Smooth muscle cell (in vitro differentiated cells): ENCODE measurements around the gene NELFA. TPM values are rescaled to one million over a fixed set of nuclear protein-coding genes. Genes with fewer than 3 reads are reported as not detected.

Source experiments
- DNase-seq: peaks from one replicate; lab custom pipeline; 2025; ENCODE audit not compliant: unreplicated experiment; lab: John Stamatoyannopoulos, UW
- H2AFZ ChIP-seq: fragments of 200-600 bp; sonication (generic); 2 replicates; pipeline ENCODE4 v1.6.0; 2016; ENCODE audit warnings: antibody characterized with exemption, low read depth, mild to moderate bottlenecking
- H3F3A ChIP-seq: fragments of 200-600 bp; sonication (generic); 2 replicates; pipeline ENCODE4 v1.6.0; 2017; ENCODE audit warnings: antibody characterized with exemption, low read depth
- H3K27ac ChIP-seq: fragments of 200-600 bp; sonication (generic); 2 replicates; pipeline ENCODE4 v1.5.1; 2016; ENCODE audit warnings: low read depth, mild to moderate bottlenecking
- H3K27me3 ChIP-seq: fragments of 200-600 bp; sonication (generic); 2 replicates; pipeline ENCODE4 v1.6.1; 2016; ENCODE audit warnings: low read depth, mild to moderate bottlenecking
- H3K36me3 ChIP-seq: fragments of 200-600 bp; sonication (generic); 2 replicates; pipeline ENCODE4 v1.5.1; 2016; ENCODE audit warnings: low read depth
- H3K4me1 ChIP-seq: fragments of 200-600 bp; sonication (generic); 2 replicates; pipeline ENCODE4 v1.5.1; 2016; ENCODE audit warnings: low read depth
- H3K4me2 ChIP-seq: fragments of 200-600 bp; sonication (generic); 2 replicates; pipeline ENCODE4 v1.6.0; 2016; ENCODE audit warnings: mild to moderate bottlenecking
- H3K4me3 ChIP-seq: fragments of 200-600 bp; sonication (generic); 2 replicates; pipeline ENCODE4 v1.5.1; 2016; ENCODE audit warnings: mild to moderate bottlenecking
- H3K79me2 ChIP-seq: fragments of 200-600 bp; sonication (generic); 2 replicates; pipeline ENCODE4 v1.6.0; 2016; ENCODE audit warnings: low read depth, mild to moderate bottlenecking
- H3K9ac ChIP-seq: fragments of 200-600 bp; sonication (generic); 2 replicates; pipeline ENCODE4 v1.6.0; 2016; ENCODE audit warnings: low read depth
- H3K9me3 ChIP-seq: fragments of 200-600 bp; sonication (generic); replicated peaks from 2 replicates; pipeline ENCODE4 v1.5.1; 2016; ENCODE audit warnings: low read depth
- H4K20me1 ChIP-seq: fragments of 200-600 bp; sonication (generic); 2 replicates; pipeline ENCODE4 v1.6.0; 2016; ENCODE audit warnings: low read depth
- CTCF ChIP-seq: fragments of 200-600 bp; sonication (generic); IDR thresholded peaks from 2 replicates; pipeline ENCODE4 v1.5.1; 2017; ENCODE audit warnings: borderline replicate concordance, mild to moderate bottlenecking, antibody characterized with exemption; ENCODE audit not compliant: insufficient read depth, poor library complexity, severe bottlenecking
- WGBS: methylation state at CpG from one replicate; pipeline ENCODE4 v1.1.7; 2016; ENCODE audit warnings: low lambda C conversion rate; 5-methylcytosine and 5-hydroxymethylcytosine counted together
- polyA plus RNA-seq: library from polyadenylated mRNA; unstranded; fragments of >200 nt; fragmentation: Nextera tagmentation; extraction: Ambion mirVana; gene quantifications from 2 replicates; pipeline ENCODE4 v1.2.1, GENCODE V29; 2016
- total RNA-seq: library from RNA; depleted of rRNA; stranded (reverse); fragments of >200 nt; gene quantifications from 2 replicates; pipeline ENCODE4 v1.2.3, GENCODE V29; 2014

NELFA gene
- total and polyA plus RNA-seq, 2 experiments from 2014 or later, result 16.3 to 33.7 TPM

- no peaks in the 10 kb centered on the region for H3K36me3 ChIP-seq
- H3K4me3 ChIP-seq, result no peak overlapping the region
- H3K4me1 ChIP-seq, result no peaks in the 10 kb centered on the region
- H3K27me3 ChIP-seq, result no peaks in the 10 kb centered on the region
- H3K79me2 ChIP-seq, result no peaks in the 10 kb centered on the region
- no peaks in the 10 kb centered on the region for H3K9me3 ChIP-seq
- no peak overlapping the region for H2AFZ ChIP-seq
- no peak overlapping the region for H3K27ac ChIP-seq
- H4K20me1 ChIP-seq, result no peaks in the 10 kb centered on the region
- 98% methylated on average over 7 of the region's 7 CpGs for WGBS
- no peak for DNase-seq
- H3K4me2 ChIP-seq, result no peak overlapping the region
- no peak overlapping the region for H3K9ac ChIP-seq
- no peak for TF ChIP-seq CTCF
- H3F3A ChIP-seq, result no peaks in the 10 kb centered on the region
These were observed 40.0 kb downstream of the NELFA start for GRCh38 chr4:1968686-1969295.

- Histone ChIP-seq H3K9me3 (no peaks in the 10 kb centered on the region), H3K9ac (no peak overlapping the region), H3K4me1 (no peaks in the 10 kb centered on the region), H3K36me3 (no peaks in the 10 kb centered on the region), H3F3A (no peaks in the 10 kb centered on the region), H3K4me3 (no peak overlapping the region), H3K27ac (no peak overlapping the region), H3K4me2 (no peak overlapping the region), H4K20me1 (no peaks in the 10 kb centered on the region), H2AFZ (no peak overlapping the region), H3K79me2 (no peaks in the 10 kb centered on the region), H3K27me3 (no peaks in the 10 kb centered on the region)
- no peak for TF ChIP-seq CTCF
- WGBS, result 92% methylated on average over 5 of the region's 5 CpGs
- no peak for DNase-seq
These were observed 41.1 kb downstream of the NELFA start for GRCh38 chr4:1967512-1968149.

- H3K27me3 ChIP-seq, result no peaks in the 10 kb centered on the region
- H2AFZ ChIP-seq, result no peak overlapping the region
- no peak overlapping the region for H3K4me2 ChIP-seq
- H3K9ac ChIP-seq, result no peak overlapping the region
- H3F3A ChIP-seq, result no peaks in the 10 kb centered on the region
- no peaks in the 10 kb centered on the region for H4K20me1 ChIP-seq
- H3K79me2 ChIP-seq, result no peaks in the 10 kb centered on the region
- H3K4me1 ChIP-seq, result no peaks in the 10 kb centered on the region
- no peak for DNase-seq
- no peaks in the 10 kb centered on the region for H3K36me3 ChIP-seq
- no peaks in the 10 kb centered on the region for H3K9me3 ChIP-seq
- WGBS, result 100% methylated on average over 1 of the region's 1 CpG
- H3K27ac ChIP-seq, result no peak overlapping the region
- no peak overlapping the region for H3K4me3 ChIP-seq
- TF ChIP-seq CTCF, result no peak
These were observed 43.8 kb downstream of the NELFA start for GRCh38 chr4:1964971-1965370.

GRCh38 chr4:1964443-1964842 is 44.3 kb downstream of the NELFA start:
- Histone ChIP-seq H3K4me1 (no peaks in the 10 kb centered on the region), H3K4me3 (no peak overlapping the region), H3F3A (no peaks in the 10 kb centered on the region), H2AFZ (no peak overlapping the region), H3K9ac (no peak overlapping the region), H3K27ac (no peak overlapping the region), H4K20me1 (no peaks in the 10 kb centered on the region), H3K4me2 (no peak overlapping the region), H3K36me3 (no peaks in the 10 kb centered on the region), H3K9me3 (no peaks in the 10 kb centered on the region), H3K79me2 (no peaks in the 10 kb centered on the region), H3K27me3 (no peaks in the 10 kb centered on the region)
- TF ChIP-seq CTCF, result no peak
- 80% methylated on average over 6 of the region's 6 CpGs for WGBS
- DNase-seq, result no peak
